Prostate gland (tissue), 2 donors: ENCODE measurements around the gene RNF41.

Source experiments
- CTCF ChIP-seq, 4 experiments: fragments of 200-600 bp in 2 of 4; fragments of 450-650 bp in 2 of 4; sonication (generic) in 2 of 4; IDR thresholded peaks; 1 replicate in 3 of 4; 2 replicates in 1 of 4; pipeline ENCODE4 v1.5.1; 2016 to 2019; ENCODE audit warnings: antibody characterized with exemption in 4 of 4, mild to moderate bottlenecking in 2 of 4, moderate library complexity in 2 of 4
- POLR2A ChIP-seq: fragments of 450-650 bp; IDR thresholded peaks from one replicate; pipeline ENCODE4 v1.6.1; 2016; ENCODE audit warnings: antibody characterized with exemption, mild to moderate bottlenecking
- POLR2AphosphoS5 ChIP-seq: sonication (generic); formaldehyde crosslinking; IDR thresholded peaks from one replicate; pipeline ENCODE4 v1.6.1; 2017; ENCODE audit warnings: antibody characterized with exemption

- no peak for TF ChIP-seq CTCF (IDR thresholded peaks at IDR 0.05)
- TF ChIP-seq POLR2AphosphoS5: no peak
- no peak for TF ChIP-seq POLR2A
These were observed 13.2 kb upstream of the RNF41 start for GRCh38 chr12:56234746-56235436.
